ENCODE measurements around the gene SLC2A1. TPM values are rescaled to one million over a fixed set of nuclear protein-coding genes. Genes with fewer than 3 reads are reported as not detected.
A peak's percentile ranks its signal among the peaks of the same experiment; 100 is the strongest.

The SLC2A1 gene
- total and polyA plus RNA-seq, 9 of the 15 experiments (the other 6 are each of a cell fraction or from before 2014, with no cell fraction given) = 12.6 to 153 (median 48.0) TPM

DNA sequence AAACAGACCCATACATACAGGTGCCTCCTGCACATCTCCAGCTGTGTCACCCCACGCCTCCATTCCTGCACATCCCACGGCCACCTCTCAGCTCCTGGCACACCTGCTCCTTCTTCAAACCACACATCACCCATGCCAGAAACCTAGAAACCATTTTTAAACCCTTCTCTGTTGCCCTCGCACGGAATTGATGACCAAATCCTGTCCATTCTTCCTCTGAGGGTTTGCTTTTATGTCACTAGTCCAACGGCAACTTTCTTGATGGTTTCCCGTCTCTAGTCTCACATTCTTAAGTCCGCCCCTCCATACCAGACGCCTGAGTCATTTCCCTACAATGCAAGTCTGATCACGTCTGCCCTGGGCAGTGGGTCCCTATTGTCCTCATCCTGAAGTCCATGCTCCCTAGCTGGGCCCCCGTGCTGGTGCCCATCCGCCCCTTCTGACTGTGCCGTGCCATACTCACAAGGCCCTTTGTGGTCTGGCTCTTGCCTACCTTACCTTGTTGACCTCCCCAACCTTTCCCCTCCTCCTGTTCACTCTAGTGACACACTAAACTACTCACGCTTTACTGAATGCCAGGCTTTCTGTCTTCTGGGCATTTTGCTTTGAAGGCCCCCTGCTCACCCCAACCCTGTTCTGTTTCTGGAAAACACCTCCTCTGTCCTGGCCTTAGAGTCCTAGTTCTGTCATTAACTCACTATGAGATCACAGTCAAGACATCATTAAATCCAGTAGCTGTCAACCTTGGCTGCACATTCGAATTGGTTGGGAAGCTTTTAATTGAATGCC, 17.6 kb downstream of the SLC2A1 start (continued):
- TF ChIP-seq RNF2 (IDR thresholded peaks at IDR 0.05) = no peak
- no peak for TF ChIP-seq SMARCC2 (IDR thresholded peaks at IDR 0.05; ENCODE audit: low read depth)
- TF ChIP-seq PRPF4 (IDR thresholded peaks at IDR 0.05; ENCODE audit: insufficient read depth, low read depth, low read length, poor library complexity, severe bottlenecking) = no peak
- TF ChIP-seq CBX2 (IDR thresholded peaks at IDR 0.05; ENCODE audit: insufficient read depth, low read length, poor library complexity, severe bottlenecking) = no peak
- no peak for TF ChIP-seq IFI16 (CRISPR knock-in tag; IDR thresholded peaks at IDR 0.05)
- no peak for TF ChIP-seq BHLHE40 (IDR thresholded peaks at IDR 0.05; ENCODE audit: low read length)
- no peak for TF ChIP-seq BRF2 (IDR thresholded peaks at IDR 0.05; ENCODE audit: borderline replicate concordance, insufficient read depth, insufficient read length)
- 0 out of 2 replicates have a peak, but pooled peaks have one; percentile 8 for TF ChIP-seq IRF9 (tag; IDR thresholded peaks at IDR 0.05)
- TF ChIP-seq, protein P1, sequence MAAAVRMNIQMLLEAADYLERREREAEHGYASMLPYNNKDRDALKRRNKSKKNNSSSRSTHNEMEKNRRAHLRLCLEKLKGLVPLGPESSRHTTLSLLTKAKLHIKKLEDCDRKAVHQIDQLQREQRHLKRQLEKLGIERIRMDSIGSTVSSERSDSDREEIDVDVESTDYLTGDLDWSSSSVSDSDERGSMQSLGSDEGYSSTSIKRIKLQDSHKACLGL (CRISPR knock-in tag; IDR thresholded peaks at IDR 0.05; ENCODE audit: borderline replicate concordance, poor library complexity, severe bottlenecking) = no peak
- 0 out of 2 replicates have a peak, but pooled peaks have one; percentile 50 for TF ChIP-seq ZNF584 (CRISPR knock-in tag; IDR thresholded peaks at IDR 0.05; ENCODE audit: low read depth)
- TF ChIP-seq MYNN (IDR thresholded peaks at IDR 0.05) = no peak
- TF ChIP-seq MYNN (CRISPR knock-in tag; IDR thresholded peaks at IDR 0.05) = no peak
- TF ChIP-seq HDAC3 (IDR thresholded peaks at IDR 0.05; ENCODE audit: borderline replicate concordance, partially characterized antibody) = no peak
- no peak for TF ChIP-seq COPS2 (conservative IDR thresholded peaks at IDR 0.05)
- peak; percentile 69 for TF ChIP-seq FOSL1 (tag; conservative IDR thresholded peaks at IDR 0.05)
- TF ChIP-seq, protein P2, sequence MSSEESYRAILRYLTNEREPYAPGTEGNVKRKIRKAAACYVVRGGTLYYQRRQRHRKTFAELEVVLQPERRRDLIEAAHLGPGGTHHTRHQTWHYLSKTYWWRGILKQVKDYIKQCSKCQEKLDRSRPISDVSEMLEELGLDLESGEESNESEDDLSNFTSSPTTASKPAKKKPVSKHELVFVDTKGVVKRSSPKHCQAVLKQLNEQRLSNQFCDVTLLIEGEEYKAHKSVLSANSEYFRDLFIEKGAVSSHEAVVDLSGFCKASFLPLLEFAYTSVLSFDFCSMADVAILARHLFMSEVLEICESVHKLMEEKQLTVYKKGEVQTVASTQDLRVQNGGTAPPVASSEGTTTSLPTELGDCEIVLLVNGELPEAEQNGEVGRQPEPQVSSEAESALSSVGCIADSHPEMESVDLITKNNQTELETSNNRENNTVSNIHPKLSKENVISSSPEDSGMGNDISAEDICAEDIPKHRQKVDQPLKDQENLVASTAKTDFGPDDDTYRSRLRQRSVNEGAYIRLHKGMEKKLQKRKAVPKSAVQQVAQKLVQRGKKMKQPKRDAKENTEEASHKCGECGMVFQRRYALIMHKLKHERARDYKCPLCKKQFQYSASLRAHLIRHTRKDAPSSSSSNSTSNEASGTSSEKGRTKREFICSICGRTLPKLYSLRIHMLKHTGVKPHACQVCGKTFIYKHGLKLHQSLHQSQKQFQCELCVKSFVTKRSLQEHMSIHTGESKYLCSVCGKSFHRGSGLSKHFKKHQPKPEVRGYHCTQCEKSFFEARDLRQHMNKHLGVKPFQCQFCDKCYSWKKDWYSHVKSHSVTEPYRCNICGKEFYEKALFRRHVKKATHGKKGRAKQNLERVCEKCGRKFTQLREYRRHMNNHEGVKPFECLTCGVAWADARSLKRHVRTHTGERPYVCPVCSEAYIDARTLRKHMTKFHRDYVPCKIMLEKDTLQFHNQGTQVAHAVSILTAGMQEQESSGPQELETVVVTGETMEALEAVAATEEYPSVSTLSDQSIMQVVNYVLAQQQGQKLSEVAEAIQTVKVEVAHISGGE (CRISPR knock-in tag; IDR thresholded peaks at IDR 0.05) = 0 out of 6 replicates have a peak, but pooled peaks of 1 of the 3 experiments have one; percentile 14
- TF ChIP-seq RBBP5 (IDR thresholded peaks at IDR 0.05; ENCODE audit: borderline replicate concordance, insufficient read depth, low read length, poor library complexity, severe bottlenecking) = peak; percentile 36
- TF ChIP-seq ZKSCAN1 (IDR thresholded peaks at IDR 0.05; ENCODE audit: low read depth, low read length) = no peak
